Measurements from ENCODE around the gene PACRG. TPM values are rescaled to one million over a fixed set of nuclear protein-coding genes. Genes with fewer than 3 reads are reported as not detected.

PACRG gene
- total RNA-seq, 1 donor: 0.73 TPM

GRCh38 chr6:163230901-163231300 lies 503.1 kb downstream of the PACRG start:
- Histone ChIP-seq H3K9me3 (ENCODE audit: low read depth, low read length) (no peaks in the 10 kb centered on the region), H3K4me3 (ENCODE audit: low read length) (no peak overlapping the region), H3K27me3 (ENCODE audit: insufficient read depth, low read length) (no peaks in the 10 kb centered on the region), H3K4me1 (ENCODE audit: insufficient read depth, low read length) (no peaks in the 10 kb centered on the region)

GRCh38 chr6:163231356-163232014 lies 503.7 kb downstream of the PACRG start:
- H3K9me3 ChIP-seq (ENCODE audit: low read depth, low read length): no peaks in the 10 kb centered on the region
- H3K4me1 ChIP-seq (ENCODE audit: insufficient read depth, low read length): no peaks in the 10 kb centered on the region
- H3K4me3 ChIP-seq (ENCODE audit: low read length): no peak overlapping the region
- H3K27me3 ChIP-seq (ENCODE audit: insufficient read depth, low read length): no peaks in the 10 kb centered on the region

GRCh38 chr6:163232015-163232523 lies 504.3 kb downstream of the PACRG start:
- no peaks in the 10 kb centered on the region for H3K4me1 ChIP-seq (ENCODE audit: insufficient read depth, low read length)
- H3K4me3 ChIP-seq (ENCODE audit: low read length): no peak overlapping the region
- H3K27me3 ChIP-seq (ENCODE audit: insufficient read depth, low read length): no peaks in the 10 kb centered on the region
- H3K9me3 ChIP-seq (ENCODE audit: low read depth, low read length): no peaks in the 10 kb centered on the region

GRCh38 chr6:163232649-163233048 lies 504.9 kb downstream of the PACRG start:
- Histone ChIP-seq H3K27me3 (ENCODE audit: insufficient read depth, low read length) (no peaks in the 10 kb centered on the region), H3K9me3 (ENCODE audit: low read depth, low read length) (no peaks in the 10 kb centered on the region), H3K4me3 (ENCODE audit: low read length) (no peak overlapping the region), H3K4me1 (ENCODE audit: insufficient read depth, low read length) (no peaks in the 10 kb centered on the region)

- H3K9me3 ChIP-seq (ENCODE audit: low read depth, low read length): no peaks in the 10 kb centered on the region
These were observed 509.3 kb downstream of the PACRG start for GRCh38 chr6:163237110-163237509.

GRCh38 chr6:163239572-163240340 lies 512.0 kb downstream of the PACRG start:
- H3K4me3 ChIP-seq (ENCODE audit: low read length): no peak overlapping the region
- H3K27me3 ChIP-seq (ENCODE audit: insufficient read depth, low read length): no peaks in the 10 kb centered on the region
- no peaks in the 10 kb centered on the region for H3K9me3 ChIP-seq (ENCODE audit: low read depth, low read length)
- no peaks in the 10 kb centered on the region for H3K4me1 ChIP-seq (ENCODE audit: insufficient read depth, low read length)

More at GRCh38 chr6:163237110-163237509, 509.3 kb downstream of the PACRG start:
- H3K4me1 ChIP-seq (ENCODE audit: insufficient read depth, low read length): no peaks in the 10 kb centered on the region
- H3K4me3 ChIP-seq (ENCODE audit: low read length): no peak overlapping the region
- H3K27me3 ChIP-seq (ENCODE audit: insufficient read depth, low read length): no peaks in the 10 kb centered on the region

GRCh38 chr6:163240556-163240955 lies 512.8 kb downstream of the PACRG start:
- Histone ChIP-seq H3K27me3 (ENCODE audit: insufficient read depth, low read length) (no peaks in the 10 kb centered on the region), H3K4me1 (ENCODE audit: insufficient read depth, low read length) (no peaks in the 10 kb centered on the region), H3K9me3 (ENCODE audit: low read depth, low read length) (no peaks in the 10 kb centered on the region), H3K4me3 (ENCODE audit: low read length) (no peak overlapping the region)

GRCh38 chr6:163241683-163242082 lies 513.9 kb downstream of the PACRG start:
- no peaks in the 10 kb centered on the region for H3K9me3 ChIP-seq (ENCODE audit: low read depth, low read length)
- no peaks in the 10 kb centered on the region for H3K4me1 ChIP-seq (ENCODE audit: insufficient read depth, low read length)
- H3K27me3 ChIP-seq (ENCODE audit: insufficient read depth, low read length): no peaks in the 10 kb centered on the region
- no peak overlapping the region for H3K4me3 ChIP-seq (ENCODE audit: low read length)

GRCh38 chr6:163243083-163243482 lies 515.3 kb downstream of the PACRG start:
- H3K27me3 ChIP-seq (ENCODE audit: insufficient read depth, low read length): no peaks in the 10 kb centered on the region
- no peak overlapping the region for H3K4me3 ChIP-seq (ENCODE audit: low read length)
- no peaks in the 10 kb centered on the region for H3K9me3 ChIP-seq (ENCODE audit: low read depth, low read length)
- H3K4me1 ChIP-seq (ENCODE audit: insufficient read depth, low read length): no peaks in the 10 kb centered on the region

GRCh38 chr6:163243692-163244589 lies 516.2 kb downstream of the PACRG start:
- no peaks in the 10 kb centered on the region for H3K4me1 ChIP-seq (ENCODE audit: insufficient read depth, low read length)
- no peak overlapping the region for H3K4me3 ChIP-seq (ENCODE audit: low read length)
- no peaks in the 10 kb centered on the region for H3K9me3 ChIP-seq (ENCODE audit: low read depth, low read length)
- no peaks in the 10 kb centered on the region for H3K27me3 ChIP-seq (ENCODE audit: insufficient read depth, low read length)

GRCh38 chr6:163248051-163248450 lies 520.3 kb downstream of the PACRG start:
- no peaks in the 10 kb centered on the region for H3K9me3 ChIP-seq (ENCODE audit: low read depth, low read length)
- no peaks in the 10 kb centered on the region for H3K27me3 ChIP-seq (ENCODE audit: insufficient read depth, low read length)
- H3K4me1 ChIP-seq (ENCODE audit: insufficient read depth, low read length): peaks cover 7% of the 10 kb centered on the region
- H3K4me3 ChIP-seq (ENCODE audit: low read length): no peak overlapping the region

GRCh38 chr6:163249651-163250101 lies 521.9 kb downstream of the PACRG start:
- Histone ChIP-seq H3K27me3 (ENCODE audit: insufficient read depth, low read length) (no peaks in the 10 kb centered on the region), H3K9me3 (ENCODE audit: low read depth, low read length) (no peaks in the 10 kb centered on the region), H3K4me1 (ENCODE audit: insufficient read depth, low read length) (peaks cover 7% of the 10 kb centered on the region), H3K4me3 (ENCODE audit: low read length) (no peak overlapping the region)

GRCh38 chr6:163250116-163250515 lies 522.3 kb downstream of the PACRG start:
- H3K9me3 ChIP-seq (ENCODE audit: low read depth, low read length): no peaks in the 10 kb centered on the region
- H3K4me1 ChIP-seq (ENCODE audit: insufficient read depth, low read length): peaks cover 7% of the 10 kb centered on the region
- no peak overlapping the region for H3K4me3 ChIP-seq (ENCODE audit: low read length)
- no peaks in the 10 kb centered on the region for H3K27me3 ChIP-seq (ENCODE audit: insufficient read depth, low read length)

GRCh38 chr6:163252061-163252591 lies 524.4 kb downstream of the PACRG start:
- H3K9me3 ChIP-seq (ENCODE audit: low read depth, low read length): no peaks in the 10 kb centered on the region
- peaks cover 7% of the 10 kb centered on the region for H3K4me1 ChIP-seq (ENCODE audit: insufficient read depth, low read length)

More at GRCh38 chr6:163252061-163252591, 524.4 kb downstream of the PACRG start:
- Histone ChIP-seq H3K4me3 (ENCODE audit: low read length) (no peak overlapping the region), H3K27me3 (ENCODE audit: insufficient read depth, low read length) (no peaks in the 10 kb centered on the region)

Measured in mononuclear cell (primary cell).